ENCODE data around the gene BOC. TPM values are rescaled to one million over a fixed set of nuclear protein-coding genes. Genes with fewer than 3 reads are reported as not detected.

BOC gene
- total RNA-seq, 1 donor from 2014 or later, result 20.2 TPM

DNA sequence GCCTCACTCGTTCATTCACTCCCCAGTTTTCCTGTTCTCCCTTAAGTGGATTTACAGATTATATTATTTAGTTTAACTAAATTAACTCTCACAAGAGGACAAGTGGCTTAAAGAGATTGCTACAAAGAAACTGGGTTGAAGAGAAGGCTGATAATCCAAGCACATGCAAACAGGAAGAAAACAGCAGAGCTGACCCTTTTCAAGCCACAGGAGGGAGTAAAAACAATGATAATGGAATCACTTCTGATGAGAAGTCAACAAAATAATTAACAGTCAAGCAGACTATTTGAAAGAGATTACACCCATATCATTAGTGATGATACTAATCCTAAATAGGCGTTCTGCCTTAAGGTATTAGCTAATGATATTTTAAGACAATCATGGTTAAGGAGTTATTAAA is 31.7 kb downstream of the BOC start:
- Histone ChIP-seq H3K27me3 (ENCODE audit: insufficient read depth, low read length) (no peaks in the 10 kb centered on the region), H2AFZ (ENCODE audit: low read depth, low read length) (no peak overlapping the region), H3K4me3 (ENCODE audit: insufficient read depth, low read depth, low read length) (no peak overlapping the region), H3K27ac (ENCODE audit: low read depth, low read length) (no peak overlapping the region), H3K9ac (ENCODE audit: low read length) (no peak overlapping the region), H3K79me2 (ENCODE audit: insufficient read depth, low read length) (no peaks in the 10 kb centered on the region), H3K4me1 (ENCODE audit: insufficient read depth, low read length) (peaks cover 29% of the 10 kb centered on the region), H3K9me3 (ENCODE audit: insufficient read depth, low read depth, low read length) (no peaks in the 10 kb centered on the region), H3K36me3 (ENCODE audit: insufficient read depth, low read length) (no peaks in the 10 kb centered on the region), H4K20me1 (ENCODE audit: insufficient read depth, low read length) (no peaks in the 10 kb centered on the region), H3K4me2 (ENCODE audit: low read length) (peak overlapping the region; percentile 78)
- peak overlapping the region; percentile 91 for H3K27ac Mint-ChIP-seq (ENCODE audit: unreplicated experiment)
- FAIRE-seq (no peak), DNase-seq (ENCODE audit: low read depth) (no peak)
- no peaks in the 10 kb centered on the region for H3K27me3 Mint-ChIP-seq (ENCODE audit: low read depth, unreplicated experiment)
- no peak for TF ChIP-seq EZH2 (IDR thresholded peaks at IDR 0.05; ENCODE audit: insufficient read depth, low read length)
- TF ChIP-seq, protein P1, sequence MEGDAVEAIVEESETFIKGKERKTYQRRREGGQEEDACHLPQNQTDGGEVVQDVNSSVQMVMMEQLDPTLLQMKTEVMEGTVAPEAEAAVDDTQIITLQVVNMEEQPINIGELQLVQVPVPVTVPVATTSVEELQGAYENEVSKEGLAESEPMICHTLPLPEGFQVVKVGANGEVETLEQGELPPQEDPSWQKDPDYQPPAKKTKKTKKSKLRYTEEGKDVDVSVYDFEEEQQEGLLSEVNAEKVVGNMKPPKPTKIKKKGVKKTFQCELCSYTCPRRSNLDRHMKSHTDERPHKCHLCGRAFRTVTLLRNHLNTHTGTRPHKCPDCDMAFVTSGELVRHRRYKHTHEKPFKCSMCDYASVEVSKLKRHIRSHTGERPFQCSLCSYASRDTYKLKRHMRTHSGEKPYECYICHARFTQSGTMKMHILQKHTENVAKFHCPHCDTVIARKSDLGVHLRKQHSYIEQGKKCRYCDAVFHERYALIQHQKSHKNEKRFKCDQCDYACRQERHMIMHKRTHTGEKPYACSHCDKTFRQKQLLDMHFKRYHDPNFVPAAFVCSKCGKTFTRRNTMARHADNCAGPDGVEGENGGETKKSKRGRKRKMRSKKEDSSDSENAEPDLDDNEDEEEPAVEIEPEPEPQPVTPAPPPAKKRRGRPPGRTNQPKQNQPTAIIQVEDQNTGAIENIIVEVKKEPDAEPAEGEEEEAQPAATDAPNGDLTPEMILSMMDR (IDR thresholded peaks at IDR 0.05; ENCODE audit: insufficient read depth, low read depth, low read length), result no peak
- H3K4me1 Mint-ChIP-seq (ENCODE audit: low read depth, unreplicated experiment), result peaks cover 64% of the 10 kb centered on the region
- no peak overlapping the region for H3K4me3 Mint-ChIP-seq (ENCODE audit: unreplicated experiment)
- no peaks in the 10 kb centered on the region for H3K9me3 Mint-ChIP-seq (ENCODE audit: unreplicated experiment)
- H3K36me3 Mint-ChIP-seq (ENCODE audit: low read depth, unreplicated experiment), result peaks cover 6% of the 10 kb centered on the region

DNA sequence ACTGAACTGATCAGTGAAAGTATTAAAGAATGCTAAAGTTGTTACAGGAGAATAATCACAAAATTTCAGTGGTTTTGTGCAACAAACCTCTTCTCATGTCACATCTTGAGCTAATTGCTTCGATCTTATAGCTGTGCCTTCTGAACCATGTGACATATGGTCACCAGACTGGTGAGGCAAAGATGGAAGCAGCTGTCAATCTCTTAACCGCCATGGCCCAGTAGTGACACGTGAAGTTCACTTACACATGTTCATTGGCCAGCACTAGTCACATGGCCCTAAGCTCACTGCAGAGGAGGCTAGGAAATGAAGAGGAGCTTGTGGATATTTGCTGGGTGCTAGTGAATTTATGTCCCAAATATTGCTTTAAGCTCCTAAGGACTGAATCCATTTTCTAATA is 32.5 kb downstream of the BOC start:
- no peaks in the 10 kb centered on the region for H3K9me3 Mint-ChIP-seq (ENCODE audit: unreplicated experiment)
- Histone ChIP-seq H3K9ac (ENCODE audit: low read length) (no peak overlapping the region), H4K20me1 (ENCODE audit: insufficient read depth, low read length) (no peaks in the 10 kb centered on the region), H3K27ac (ENCODE audit: low read depth, low read length) (no peak overlapping the region), H2AFZ (ENCODE audit: low read depth, low read length) (no peak overlapping the region), H3K4me1 (ENCODE audit: insufficient read depth, low read length) (peaks cover 34% of the 10 kb centered on the region), H3K36me3 (ENCODE audit: insufficient read depth, low read length) (no peaks in the 10 kb centered on the region), H3K4me2 (ENCODE audit: low read length) (no peak overlapping the region), H3K27me3 (ENCODE audit: insufficient read depth, low read length) (no peaks in the 10 kb centered on the region), H3K79me2 (ENCODE audit: insufficient read depth, low read length) (no peaks in the 10 kb centered on the region), H3K4me3 (ENCODE audit: insufficient read depth, low read depth, low read length) (no peak overlapping the region), H3K9me3 (ENCODE audit: insufficient read depth, low read depth, low read length) (no peaks in the 10 kb centered on the region)
- H3K4me1 Mint-ChIP-seq (ENCODE audit: low read depth, unreplicated experiment), result peaks cover 72% of the 10 kb centered on the region
- no peak for TF ChIP-seq EZH2 (IDR thresholded peaks at IDR 0.05; ENCODE audit: insufficient read depth, low read length)
- TF ChIP-seq, protein P1 (IDR thresholded peaks at IDR 0.05; ENCODE audit: insufficient read depth, low read depth, low read length), result no peak
- H3K27ac Mint-ChIP-seq (ENCODE audit: unreplicated experiment), result peak overlapping the region; percentile 92
- H3K4me3 Mint-ChIP-seq (ENCODE audit: unreplicated experiment), result no peak overlapping the region
- peaks cover 5% of the 10 kb centered on the region for H3K36me3 Mint-ChIP-seq (ENCODE audit: low read depth, unreplicated experiment)
- no peaks in the 10 kb centered on the region for H3K27me3 Mint-ChIP-seq (ENCODE audit: low read depth, unreplicated experiment)
- DNase-seq (ENCODE audit: low read depth) (no peak), FAIRE-seq (no peak)

DNA sequence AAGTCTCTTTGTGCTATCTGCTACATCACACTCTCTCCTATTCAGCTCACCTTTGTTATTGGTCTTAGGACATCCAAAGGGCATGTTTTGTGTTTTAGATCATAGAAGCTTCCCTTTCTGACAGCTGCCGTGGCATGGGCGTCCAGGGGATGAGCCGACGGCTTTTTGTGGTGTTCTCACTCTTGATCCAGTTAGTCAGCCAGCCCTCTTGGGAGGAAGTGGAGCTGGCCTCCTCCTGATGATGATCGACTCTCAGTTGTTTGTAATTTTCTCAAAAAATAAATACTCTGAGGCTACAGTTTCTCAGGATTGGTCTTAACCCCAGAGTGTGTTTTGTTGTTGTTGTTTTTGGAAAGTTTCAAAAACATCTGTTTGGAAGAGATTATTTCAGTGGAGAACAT is 34.4 kb downstream of the BOC start:
- Histone ChIP-seq H4K20me1 (ENCODE audit: insufficient read depth, low read length) (no peaks in the 10 kb centered on the region), H3K9ac (ENCODE audit: low read length) (peak overlapping the region; percentile 15), H3K27me3 (ENCODE audit: insufficient read depth, low read length) (no peaks in the 10 kb centered on the region), H3K79me2 (ENCODE audit: insufficient read depth, low read length) (no peaks in the 10 kb centered on the region), H3K4me1 (ENCODE audit: insufficient read depth, low read length) (peaks cover 42% of the 10 kb centered on the region), H3K9me3 (ENCODE audit: insufficient read depth, low read depth, low read length) (no peaks in the 10 kb centered on the region), H2AFZ (ENCODE audit: low read depth, low read length) (peak overlapping the region; percentile 45), H3K27ac (ENCODE audit: low read depth, low read length) (no peak overlapping the region), H3K4me2 (ENCODE audit: low read length) (peak overlapping the region; percentile 58), H3K4me3 (ENCODE audit: insufficient read depth, low read depth, low read length) (no peak overlapping the region), H3K36me3 (ENCODE audit: insufficient read depth, low read length) (no peaks in the 10 kb centered on the region)
- FAIRE-seq (peak; percentile 81), DNase-seq (ENCODE audit: low read depth) (no peak)
- Mint-ChIP-seq H3K9me3 (ENCODE audit: unreplicated experiment) (no peaks in the 10 kb centered on the region), H3K4me1 (ENCODE audit: low read depth, unreplicated experiment) (peaks cover 70% of the 10 kb centered on the region), H3K4me3 (ENCODE audit: unreplicated experiment) (no peak overlapping the region), H3K27me3 (ENCODE audit: low read depth, unreplicated experiment) (no peaks in the 10 kb centered on the region), H3K36me3 (ENCODE audit: low read depth, unreplicated experiment) (peaks cover 11% of the 10 kb centered on the region), H3K27ac (ENCODE audit: unreplicated experiment) (peak overlapping the region; percentile 87)
- TF ChIP-seq, protein P1 (IDR thresholded peaks at IDR 0.05; ENCODE audit: insufficient read depth, low read depth, low read length), result no peak
- TF ChIP-seq EZH2 (IDR thresholded peaks at IDR 0.05; ENCODE audit: insufficient read depth, low read length), result no peak
